WTC11 (cell line): Measurements from ENCODE around the gene FHIT. TPM values are rescaled to one million over a fixed set of nuclear protein-coding genes. Genes with fewer than 3 reads are reported as not detected.

Source experiments
- ATAC-seq: fragments of 200-7000 bp; cut with Tn5 transposase; 2 replicates; pipeline ENCODE4 v1.10.0; 2021; ENCODE audit warnings: mild to moderate bottlenecking, moderate library complexity
- CTCF ChIA-PET: fragments of 300-600 bp; sonication (Branson Sonifier 250); formaldehyde crosslinking; loops from one replicate; lab custom pipeline; 2021; ENCODE audit warnings: antibody characterized with exemption; lab: Charles Lee
- POLR2A ChIA-PET: fragments of 350-600 bp; sonication (Branson Sonifier 250); formaldehyde crosslinking; loops from one replicate; lab custom pipeline; 2021; ENCODE audit warnings: antibody characterized with exemption; lab: Charles Lee
- DNase-seq: peaks from one replicate; pipeline ENCODE4 v3.0.0; 2021; ENCODE audit warnings: low spot score
- H3K27ac Mint-ChIP-seq: 2 replicates; pipeline ENCODE4 v1.8.0; 2021; ENCODE audit warnings: mixed read lengths
- H3K27me3 Mint-ChIP-seq: 2 replicates; pipeline ENCODE4 v1.8.0; 2021; ENCODE audit warnings: low read depth, mild to moderate bottlenecking, moderate library complexity, mixed read lengths
- H3K36me3 Mint-ChIP-seq: 2 replicates; pipeline ENCODE4 v1.8.0; 2021; ENCODE audit warnings: mixed read lengths
- H3K4me1 Mint-ChIP-seq: 2 replicates; pipeline ENCODE4 v1.8.0; 2022; ENCODE audit warnings: mixed read lengths
- H3K4me3 Mint-ChIP-seq: 2 replicates; pipeline ENCODE4 v1.8.0; 2021; ENCODE audit warnings: mild to moderate bottlenecking, moderate library complexity, mixed read lengths
- H3K9me3 Mint-ChIP-seq: 2 replicates; pipeline ENCODE4 v1.8.0; 2021; ENCODE audit warnings: mixed read lengths
- ATF1 ChIP-seq: sonication (generic); formaldehyde crosslinking; IDR thresholded peaks from 2 replicates; pipeline ENCODE4 v1.8.1; 2023; ENCODE audit warnings: mild to moderate bottlenecking, moderate library complexity, missing genetic modification reagents
- EMX1 ChIP-seq: fragments of 250-450 bp; sonication (Bioruptor Pico); IDR thresholded peaks from 2 replicates; pipeline ENCODE4 v1.8.0; 2021; ENCODE audit warnings: mild to moderate bottlenecking
- ESRRA ChIP-seq: sonication (generic); formaldehyde crosslinking; IDR thresholded peaks from 2 replicates; pipeline ENCODE4 v1.8.1; 2022; ENCODE audit warnings: mild to moderate bottlenecking, missing genetic modification reagents, borderline replicate concordance
- GABPB1 ChIP-seq: sonication (generic); formaldehyde crosslinking; IDR thresholded peaks from 2 replicates; pipeline ENCODE4 v1.8.1; 2023; ENCODE audit warnings: mild to moderate bottlenecking, missing genetic modification reagents
- GRHL2 ChIP-seq: fragments of 250-450 bp; sonication (Bioruptor Pico); IDR thresholded peaks from 2 replicates; pipeline ENCODE4 v1.8.0; 2022; ENCODE audit warnings: mild to moderate bottlenecking, moderate library complexity; ENCODE audit not compliant: insufficient replicate concordance, severe bottlenecking
- IRF2 ChIP-seq: sonication (generic); formaldehyde crosslinking; IDR thresholded peaks from 2 replicates; pipeline ENCODE4 v1.8.0; 2022; ENCODE audit warnings: low read depth, missing genetic modification reagents, borderline replicate concordance
- JUN ChIP-seq: sonication (generic); formaldehyde crosslinking; IDR thresholded peaks from 2 replicates; pipeline ENCODE4 v1.8.0; 2023; ENCODE audit warnings: mild to moderate bottlenecking, missing genetic modification reagents
- MYBL2 ChIP-seq: sonication (generic); formaldehyde crosslinking; IDR thresholded peaks from 2 replicates; pipeline ENCODE4 v1.8.1; 2023; ENCODE audit warnings: mild to moderate bottlenecking, moderate library complexity, missing genetic modification reagents
- SOX15 ChIP-seq: fragments of 250-450 bp; sonication (Bioruptor Pico); IDR thresholded peaks from 2 replicates; pipeline ENCODE4 v1.9.0; 2021; ENCODE audit warnings: mild to moderate bottlenecking
- ZNF121 ChIP-seq: sonication (generic); formaldehyde crosslinking; IDR thresholded peaks from 2 replicates; pipeline ENCODE4 v1.8.0; 2023; ENCODE audit warnings: missing genetic modification reagents
- ZNF232 ChIP-seq: sonication (generic); formaldehyde crosslinking; IDR thresholded peaks from 2 replicates; pipeline ENCODE4 v1.8.0; 2022; ENCODE audit warnings: mild to moderate bottlenecking, missing genetic modification reagents
- ZNF396 ChIP-seq: fragments of 250-450 bp; sonication (Bioruptor Pico); IDR thresholded peaks from 2 replicates; pipeline ENCODE4 v1.8.0; 2021; ENCODE audit warnings: mild to moderate bottlenecking, moderate library complexity, borderline replicate concordance
- total RNA-seq: library from RNA; stranded (reverse); gene quantifications from 3 replicates; pipeline ENCODE4 v1.2.3, GENCODE V29; 2021
- TF ChIP-seq, protein P1 (sequence below): fragments of 250-450 bp; sonication (Bioruptor Pico); IDR thresholded peaks from 2 replicates; pipeline ENCODE4 v1.8.0; 2021; ENCODE audit warnings: mild to moderate bottlenecking
- TF ChIP-seq, protein P2 (sequence below): sonication (generic); formaldehyde crosslinking; IDR thresholded peaks from 2 replicates; pipeline ENCODE4 v1.8.0; 2023; ENCODE audit warnings: missing genetic modification reagents, mild to moderate bottlenecking, borderline replicate concordance
- TF ChIP-seq, protein P3 (sequence below): sonication (generic); formaldehyde crosslinking; IDR thresholded peaks from 2 replicates; pipeline ENCODE4 v1.8.1; 2023; ENCODE audit warnings: mild to moderate bottlenecking, missing genetic modification reagents, moderate library complexity
- TF ChIP-seq, protein P4 (sequence below): fragments of 250-450 bp; sonication (Bioruptor Pico); conservative IDR thresholded peaks from 2 replicates; pipeline ENCODE4 v1.9.0; 2021; ENCODE audit warnings: mild to moderate bottlenecking
- TF ChIP-seq, protein P5 (sequence below): sonication (generic); formaldehyde crosslinking; conservative IDR thresholded peaks from 2 replicates; pipeline ENCODE4 v1.8.1; 2022; ENCODE audit warnings: mild to moderate bottlenecking, missing genetic modification reagents
- TF ChIP-seq, protein P6 (sequence below): sonication (generic); formaldehyde crosslinking; IDR thresholded peaks from 2 replicates; pipeline ENCODE4 v1.8.1; 2022; ENCODE audit warnings: low read depth, missing genetic modification reagents, borderline replicate concordance

Gene FHIT
- total RNA-seq, 1 experiment from 2014 or later = 2.6 TPM

DNA sequence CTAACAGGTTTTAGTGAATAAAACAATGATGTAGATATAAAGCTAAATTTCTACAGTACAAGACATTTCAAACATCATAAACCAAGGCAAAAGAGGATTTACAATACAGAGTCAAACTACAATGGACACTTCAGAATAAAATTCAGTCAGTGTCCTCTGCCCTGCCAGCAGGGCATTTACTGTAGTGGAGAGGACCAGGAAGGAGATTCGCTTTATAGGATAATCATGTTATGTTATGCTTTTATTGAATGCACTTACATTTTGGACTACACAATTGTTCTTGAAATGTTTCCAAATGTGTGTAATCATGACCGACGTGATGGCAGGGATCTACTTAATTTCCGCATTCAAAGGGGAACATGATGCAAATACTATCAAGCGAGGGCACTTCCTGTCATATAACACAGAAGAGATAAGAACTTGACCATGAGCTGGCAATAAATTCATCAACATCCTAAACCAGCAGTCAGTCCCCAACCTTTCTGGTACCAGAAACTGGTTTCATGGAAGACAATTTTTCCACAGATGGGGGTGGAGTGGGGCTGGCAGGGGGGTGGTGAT lies 925.6 kb downstream of the FHIT start (continued):
- TF ChIP-seq, protein P1, sequence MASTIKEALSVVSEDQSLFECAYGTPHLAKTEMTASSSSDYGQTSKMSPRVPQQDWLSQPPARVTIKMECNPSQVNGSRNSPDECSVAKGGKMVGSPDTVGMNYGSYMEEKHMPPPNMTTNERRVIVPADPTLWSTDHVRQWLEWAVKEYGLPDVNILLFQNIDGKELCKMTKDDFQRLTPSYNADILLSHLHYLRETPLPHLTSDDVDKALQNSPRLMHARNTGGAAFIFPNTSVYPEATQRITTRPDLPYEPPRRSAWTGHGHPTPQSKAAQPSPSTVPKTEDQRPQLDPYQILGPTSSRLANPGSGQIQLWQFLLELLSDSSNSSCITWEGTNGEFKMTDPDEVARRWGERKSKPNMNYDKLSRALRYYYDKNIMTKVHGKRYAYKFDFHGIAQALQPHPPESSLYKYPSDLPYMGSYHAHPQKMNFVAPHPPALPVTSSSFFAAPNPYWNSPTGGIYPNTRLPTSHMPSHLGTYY (CRISPR knock-in tag) = no peak
- no peak for TF ChIP-seq IRF2

DNA sequence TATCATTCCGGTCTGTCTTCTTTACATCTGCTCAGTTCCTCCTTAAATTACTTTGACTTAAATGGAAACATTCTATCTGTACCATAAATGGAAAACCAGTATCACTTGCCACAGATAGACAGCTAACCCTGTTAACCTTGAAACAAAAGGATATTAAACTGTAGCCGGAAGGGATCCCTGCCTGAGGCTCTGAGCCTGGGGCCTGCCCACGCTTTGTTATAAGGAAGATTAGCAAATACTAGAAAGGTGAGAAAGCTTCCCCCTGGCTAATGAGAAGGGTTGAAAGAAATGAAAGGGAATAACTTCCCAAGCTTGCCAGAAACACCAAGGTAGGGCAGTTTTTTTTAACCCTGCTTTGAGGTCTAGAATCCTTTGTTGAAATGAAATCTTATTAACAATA lies 927.6 kb downstream of the FHIT start:
- H3K27me3 Mint-ChIP-seq = no peaks in the 10 kb centered on the region
- TF ChIP-seq, protein P2, sequence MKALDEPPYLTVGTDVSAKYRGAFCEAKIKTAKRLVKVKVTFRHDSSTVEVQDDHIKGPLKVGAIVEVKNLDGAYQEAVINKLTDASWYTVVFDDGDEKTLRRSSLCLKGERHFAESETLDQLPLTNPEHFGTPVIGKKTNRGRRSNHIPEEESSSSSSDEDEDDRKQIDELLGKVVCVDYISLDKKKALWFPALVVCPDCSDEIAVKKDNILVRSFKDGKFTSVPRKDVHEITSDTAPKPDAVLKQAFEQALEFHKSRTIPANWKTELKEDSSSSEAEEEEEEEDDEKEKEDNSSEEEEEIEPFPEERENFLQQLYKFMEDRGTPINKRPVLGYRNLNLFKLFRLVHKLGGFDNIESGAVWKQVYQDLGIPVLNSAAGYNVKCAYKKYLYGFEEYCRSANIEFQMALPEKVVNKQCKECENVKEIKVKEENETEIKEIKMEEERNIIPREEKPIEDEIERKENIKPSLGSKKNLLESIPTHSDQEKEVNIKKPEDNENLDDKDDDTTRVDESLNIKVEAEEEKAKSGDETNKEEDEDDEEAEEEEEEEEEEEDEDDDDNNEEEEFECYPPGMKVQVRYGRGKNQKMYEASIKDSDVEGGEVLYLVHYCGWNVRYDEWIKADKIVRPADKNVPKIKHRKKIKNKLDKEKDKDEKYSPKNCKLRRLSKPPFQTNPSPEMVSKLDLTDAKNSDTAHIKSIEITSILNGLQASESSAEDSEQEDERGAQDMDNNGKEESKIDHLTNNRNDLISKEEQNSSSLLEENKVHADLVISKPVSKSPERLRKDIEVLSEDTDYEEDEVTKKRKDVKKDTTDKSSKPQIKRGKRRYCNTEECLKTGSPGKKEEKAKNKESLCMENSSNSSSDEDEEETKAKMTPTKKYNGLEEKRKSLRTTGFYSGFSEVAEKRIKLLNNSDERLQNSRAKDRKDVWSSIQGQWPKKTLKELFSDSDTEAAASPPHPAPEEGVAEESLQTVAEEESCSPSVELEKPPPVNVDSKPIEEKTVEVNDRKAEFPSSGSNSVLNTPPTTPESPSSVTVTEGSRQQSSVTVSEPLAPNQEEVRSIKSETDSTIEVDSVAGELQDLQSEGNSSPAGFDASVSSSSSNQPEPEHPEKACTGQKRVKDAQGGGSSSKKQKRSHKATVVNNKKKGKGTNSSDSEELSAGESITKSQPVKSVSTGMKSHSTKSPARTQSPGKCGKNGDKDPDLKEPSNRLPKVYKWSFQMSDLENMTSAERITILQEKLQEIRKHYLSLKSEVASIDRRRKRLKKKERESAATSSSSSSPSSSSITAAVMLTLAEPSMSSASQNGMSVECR (CRISPR knock-in tag) = no peak
- no peak for TF ChIP-seq GRHL2 (CRISPR knock-in tag)
- no peak for TF ChIP-seq ZNF232 (CRISPR knock-in tag)
- no peak for TF ChIP-seq ATF1 (CRISPR knock-in tag)
- TF ChIP-seq ZNF121 (CRISPR knock-in tag) = no peak
- no peak for TF ChIP-seq SOX15
- no peak for TF ChIP-seq ESRRA (CRISPR knock-in tag)
- no peak for TF ChIP-seq MYBL2 (CRISPR knock-in tag)
- no peak for TF ChIP-seq GABPB1 (CRISPR knock-in tag)
- TF ChIP-seq, protein P3, sequence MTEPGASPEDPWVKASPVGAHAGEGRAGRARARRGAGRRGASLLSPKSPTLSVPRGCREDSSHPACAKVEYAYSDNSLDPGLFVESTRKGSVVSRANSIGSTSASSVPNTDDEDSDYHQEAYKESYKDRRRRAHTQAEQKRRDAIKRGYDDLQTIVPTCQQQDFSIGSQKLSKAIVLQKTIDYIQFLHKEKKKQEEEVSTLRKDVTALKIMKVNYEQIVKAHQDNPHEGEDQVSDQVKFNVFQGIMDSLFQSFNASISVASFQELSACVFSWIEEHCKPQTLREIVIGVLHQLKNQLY (CRISPR knock-in tag) = no peak
- TF ChIP-seq, protein P4, sequence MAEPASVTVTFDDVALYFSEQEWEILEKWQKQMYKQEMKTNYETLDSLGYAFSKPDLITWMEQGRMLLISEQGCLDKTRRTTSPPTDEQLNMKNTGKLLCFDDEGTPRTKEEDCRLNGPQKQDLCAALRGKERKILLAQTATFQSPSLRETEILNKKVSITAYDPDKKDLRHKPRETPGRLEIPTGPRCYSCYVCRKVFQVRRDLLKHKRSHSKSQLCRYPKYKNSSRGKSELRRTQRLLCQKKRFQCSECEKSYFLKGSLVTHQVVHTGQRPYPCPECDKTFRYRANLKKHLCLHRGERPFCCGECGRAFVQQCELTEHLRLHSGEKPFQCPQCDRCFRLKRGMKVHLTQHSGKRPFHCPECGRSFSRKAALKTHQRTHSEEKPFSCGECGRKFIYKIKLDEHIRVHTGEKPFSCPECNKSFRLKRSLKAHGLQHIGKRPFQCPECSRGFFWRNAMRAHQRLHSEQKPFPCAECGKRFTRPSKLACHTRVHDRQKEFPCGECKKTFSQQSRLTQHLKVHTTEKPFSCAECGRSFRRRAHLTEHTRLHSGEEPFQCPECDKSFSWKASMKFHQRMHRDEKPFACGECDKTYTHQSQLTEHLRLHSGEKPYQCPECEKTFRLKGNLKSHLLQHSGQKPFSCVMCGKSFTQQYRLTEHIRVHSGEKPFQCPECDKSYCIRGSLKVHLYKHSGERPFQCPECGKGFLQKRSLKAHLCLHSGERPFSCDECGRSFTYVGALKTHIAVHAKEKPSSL (CRISPR knock-in tag) = no peak
- TF ChIP-seq JUN (CRISPR knock-in tag) = no peak
- no peak for TF ChIP-seq ZNF396 (CRISPR knock-in tag)
- TF ChIP-seq EMX1 (CRISPR knock-in tag) = no peak
- TF ChIP-seq, protein P5, sequence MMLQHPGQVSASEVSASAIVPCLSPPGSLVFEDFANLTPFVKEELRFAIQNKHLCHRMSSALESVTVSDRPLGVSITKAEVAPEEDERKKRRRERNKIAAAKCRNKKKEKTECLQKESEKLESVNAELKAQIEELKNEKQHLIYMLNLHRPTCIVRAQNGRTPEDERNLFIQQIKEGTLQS (CRISPR knock-in tag) = no peak
- TF ChIP-seq, protein P6, sequence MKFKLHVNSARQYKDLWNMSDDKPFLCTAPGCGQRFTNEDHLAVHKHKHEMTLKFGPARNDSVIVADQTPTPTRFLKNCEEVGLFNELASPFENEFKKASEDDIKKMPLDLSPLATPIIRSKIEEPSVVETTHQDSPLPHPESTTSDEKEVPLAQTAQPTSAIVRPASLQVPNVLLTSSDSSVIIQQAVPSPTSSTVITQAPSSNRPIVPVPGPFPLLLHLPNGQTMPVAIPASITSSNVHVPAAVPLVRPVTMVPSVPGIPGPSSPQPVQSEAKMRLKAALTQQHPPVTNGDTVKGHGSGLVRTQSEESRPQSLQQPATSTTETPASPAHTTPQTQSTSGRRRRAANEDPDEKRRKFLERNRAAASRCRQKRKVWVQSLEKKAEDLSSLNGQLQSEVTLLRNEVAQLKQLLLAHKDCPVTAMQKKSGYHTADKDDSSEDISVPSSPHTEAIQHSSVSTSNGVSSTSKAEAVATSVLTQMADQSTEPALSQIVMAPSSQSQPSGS = no peak
- no peak overlapping the region; the same call in 1 of the 2 replicates for H3K27ac Mint-ChIP-seq
- H3K4me1 Mint-ChIP-seq = peaks cover 19% of the 10 kb centered on the region
- ChIA-PET POLR2A (no interaction called here), CTCF (interaction anchor here (0.7 to 1.4 kb wide), 5 partner anchors 9 to 245 kb away, joined by 3 to 4 read pairs (median 3); no protein-coding TSS in a partner anchor)
- no peaks in the 10 kb centered on the region for H3K36me3 Mint-ChIP-seq
- ATAC-seq = 0 out of 2 replicates have a peak, but pooled peaks have one; percentile 24
- H3K4me3 Mint-ChIP-seq = no peak overlapping the region
- DNase-seq = no peak
- no peaks in the 10 kb centered on the region for H3K9me3 Mint-ChIP-seq
